Measurements from ENCODE around the gene GSE1. TPM values are rescaled to one million over a fixed set of nuclear protein-coding genes. Genes with fewer than 3 reads are reported as not detected.
A peak's percentile ranks its signal among the peaks of the same experiment; 100 is the strongest.

Gene GSE1
- total and polyA plus RNA-seq, 2 of the 13 experiments (the other 11 are each of a cell fraction or from before 2014, with no cell fraction given), result 16.1 to 31.2 TPM

GRCh38 chr16:85612191-85612800, 826 bp upstream of the GSE1 start (continued):
- TF ChIP-seq STAT6 (CRISPR knock-in tag; IDR thresholded peaks at IDR 0.05; ENCODE audit: borderline replicate concordance) (no peak), ELK4 (CRISPR knock-in tag; IDR thresholded peaks at IDR 0.05; ENCODE audit: borderline replicate concordance) (no peak), SRSF9 (IDR thresholded peaks at IDR 0.05; ENCODE audit: borderline replicate concordance, insufficient read depth, low read depth, low read length, poor library complexity, severe bottlenecking) (no peak), ZBTB49 (CRISPR knock-in tag; IDR thresholded peaks at IDR 0.05; ENCODE audit: borderline replicate concordance) (no peak), ZNF709 (CRISPR knock-in tag; IDR thresholded peaks at IDR 0.05) (no peak), POLR2AphosphoS5 (IDR thresholded peaks at IDR 0.05; ENCODE audit: low read depth, low read length) (peak; percentile 54), GFI1 (CRISPR knock-in tag; IDR thresholded peaks at IDR 0.05; ENCODE audit: borderline replicate concordance) (no peak; the same call in 1 of the 2 replicates), ZBTB10 (CRISPR knock-in tag; IDR thresholded peaks at IDR 0.05; ENCODE audit: borderline replicate concordance) (peak; percentile 5; the same call in 1 of the 2 replicates), ZNF691 (CRISPR knock-in tag; IDR thresholded peaks at IDR 0.05; ENCODE audit: borderline replicate concordance, low read depth) (no peak), ZNF543 (CRISPR knock-in tag; IDR thresholded peaks at IDR 0.05) (no peak), BRD4 (CRISPR knock-in tag; IDR thresholded peaks at IDR 0.05) (no peak), KLF16 (CRISPR knock-in tag; IDR thresholded peaks at IDR 0.05) (no peak), ZNF383 (CRISPR knock-in tag; IDR thresholded peaks at IDR 0.05; ENCODE audit: borderline replicate concordance) (no peak), RORA (CRISPR knock-in tag; IDR thresholded peaks at IDR 0.05) (no peak), ZNF562 (CRISPR knock-in tag; IDR thresholded peaks at IDR 0.05; ENCODE audit: borderline replicate concordance) (no peak), RNF219 (CRISPR knock-in tag; IDR thresholded peaks at IDR 0.05) (no peak)
